AG09319 (cell line): Measurements from ENCODE around the gene FOLR3.
"Not testable (repeated sequence)": the region's sequence is repeated elsewhere in the genome, so short reads cannot be mapped to it uniquely, and the experiment has no call there.

ENCODE experiments used
- DNase-seq: peaks from one replicate; pipeline ENCODE4 v3.0.0-alpha.2; 2010; ENCODE audit warnings: low read depth; ENCODE audit errors: extremely low read depth
- CTCF ChIP-seq: IDR thresholded peaks from 2 replicates; pipeline ENCODE4 v1.5.1; 2011; ENCODE audit warnings: low read depth, mild to moderate bottlenecking, inconsistent platforms, low read length, moderate library complexity

The FOLR3 gene

GRCh38 chr11:72135473-72135872 is at the start of gene FOLR3:
Gene FOLR3, plus strand, starts transcription at chr11:72135725. Its CDS starts 228 bp downstream, at chr11:72135953.
- DNase-seq: not testable (repeated sequence)

GRCh38 chr11:72088076-72088808 is 47.3 kb upstream of the FOLR3 start:
- TF ChIP-seq CTCF: no peak
- no peak for DNase-seq

GRCh38 chr11:72091292-72091691 is 44.2 kb upstream of the FOLR3 start:
- peak; percentile 92 for TF ChIP-seq CTCF
- DNase-seq: no peak

DNA sequence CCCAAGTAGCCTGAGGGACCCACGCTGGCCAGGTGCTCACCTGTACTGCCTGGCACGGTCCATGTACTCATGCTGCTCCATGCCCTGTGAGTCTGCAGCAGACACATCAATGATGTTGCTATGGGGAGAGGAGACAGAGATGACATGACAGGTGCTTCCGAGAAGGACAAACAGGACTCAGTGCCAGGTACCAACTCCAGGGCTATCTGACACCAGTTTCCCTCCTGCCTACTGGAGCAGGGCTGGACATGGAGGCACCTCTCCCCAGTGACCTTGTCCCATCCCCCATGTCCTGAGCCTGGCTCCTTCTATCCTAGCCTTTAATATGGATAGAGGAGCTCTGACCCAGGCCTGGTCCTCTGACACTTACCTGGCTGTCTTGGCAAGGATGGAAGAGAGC is 36.8 kb upstream of the FOLR3 start:
- no peak for TF ChIP-seq CTCF
- no peak for DNase-seq

DNA sequence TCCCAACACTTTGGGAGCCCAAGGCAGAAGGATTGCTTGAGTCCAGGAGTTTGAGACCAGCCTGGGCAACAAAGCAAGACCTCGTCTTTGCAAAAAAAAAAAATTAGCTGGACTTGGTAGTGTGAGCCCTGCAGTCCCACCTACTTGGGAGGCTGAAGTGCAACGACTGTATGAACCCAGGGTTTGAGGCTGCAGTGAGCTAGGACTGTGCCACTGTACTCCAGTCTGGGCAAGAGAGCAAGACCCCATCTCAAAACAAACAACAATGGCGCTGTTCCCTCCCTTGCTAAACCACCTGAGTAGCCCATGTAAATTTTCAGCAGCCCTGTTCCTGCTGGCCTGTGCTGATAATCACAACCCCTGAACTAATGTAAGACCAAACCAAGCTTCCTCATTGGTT is 35.5 kb upstream of the FOLR3 start:
- no peak for TF ChIP-seq CTCF
- no peak for DNase-seq

GRCh38 chr11:72100462-72100861 is 35.1 kb upstream of the FOLR3 start:
- DNase-seq: no peak
- TF ChIP-seq CTCF: no peak

- no peak for TF ChIP-seq CTCF
- DNase-seq: no peak
Measured at GRCh38 chr11:72102162-72102561, 33.4 kb upstream of the FOLR3 start.

DNA sequence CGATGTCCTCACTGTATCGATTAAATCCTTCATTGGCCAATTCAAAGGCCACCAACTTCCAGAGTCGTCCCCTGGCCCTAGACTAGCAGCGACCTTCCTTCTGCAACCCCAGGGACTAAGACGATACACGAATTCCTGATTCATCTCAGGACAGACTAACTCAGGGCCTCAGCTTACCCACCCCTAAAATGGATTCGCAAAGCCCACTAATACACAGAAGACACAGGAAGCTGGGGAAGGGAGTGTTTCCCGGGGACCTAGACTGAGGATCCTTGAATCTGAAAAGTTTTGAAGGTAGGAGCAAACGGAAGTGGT is 32.9 kb upstream of the FOLR3 start:
- DNase-seq: no peak
- TF ChIP-seq CTCF: no peak
